GM12878 (cell line): ENCODE data around the gene C17orf107. TPM values are rescaled to one million over a fixed set of nuclear protein-coding genes. Genes with fewer than 3 reads are reported as not detected.
A peak's percentile ranks its signal among the peaks of the same experiment; 100 is the strongest.

ENCODE experiments used
- ATAC-seq: fragments of 200-7000 bp; cut with Tn5 transposase; 3 replicates; pipeline ENCODE4 v1.9.1; 2020; ENCODE audit warnings: mild to moderate bottlenecking, moderate library complexity
- BruUV-seq: library from RNA; stranded (reverse); fragments of 400-500 nt; replicated peaks from 2 replicates; lab custom pipeline; 2021; lab: Mats Ljungman, UMichigan
- CTCF ChIA-PET: fragments of 300-600 bp; sonication (Branson Sonifier 250); formaldehyde crosslinking; extraction: SDS; loops from one replicate; lab custom pipeline; 2021; ENCODE audit warnings: inconsistent platforms; lab: Yijun Ruan, JAX
- POLR2A ChIA-PET: fragments of 350-600 bp; formaldehyde crosslinking; extraction: SDS; loops from one replicate; lab custom pipeline; 2021; ENCODE audit warnings: inconsistent platforms; lab: Charles Lee
- RAD21 ChIA-PET: fragments of 300-600 bp; sonication (Branson Sonifier 250); formaldehyde crosslinking; loops from one replicate; lab custom pipeline; 2023; ENCODE audit warnings: antibody characterized with exemption; ENCODE audit not compliant: unreplicated experiment; lab: Charles Lee
- SMC1A ChIA-PET: fragments of 300-600 bp; sonication (Branson Sonifier 250); formaldehyde crosslinking; loops from one replicate; lab custom pipeline; 2023; ENCODE audit not compliant: unreplicated experiment, uncharacterized antibody; lab: Charles Lee
- DNase-seq: peaks from one replicate; pipeline ENCODE4 v3.0.0-alpha.2; 2011; ENCODE audit warnings: low read depth, low spot score
- FAIRE-seq: peaks from 3 replicates; lab custom pipeline; 2011; peaks lifted over from hg19 to GRCh38; lab: Jason Lieb, UNC
- H2AFZ ChIP-seq: 2 replicates; pipeline ENCODE4 v1.6.0; 2011; ENCODE audit warnings: low read depth, low read length, control low read depth; ENCODE audit not compliant: control insufficient read depth
- H3K27ac ChIP-seq: 2 replicates; pipeline ENCODE4 v1.5.1; 2011; ENCODE audit warnings: control low read depth; ENCODE audit not compliant: control insufficient read depth, insufficient read depth
- H3K27me3 ChIP-seq, 2 experiments: replicated peaks in 1 of 2; 2 replicates each; pipeline versions ENCODE4 v1.6.0 to v1.6.1; 2011; ENCODE audit warnings: low read length in 1 of 2; ENCODE audit not compliant: control insufficient read depth in 2 of 2, insufficient read depth in 2 of 2
- H3K36me3 ChIP-seq, 2 experiments: 2 replicates each; pipeline ENCODE4 v1.5.1; 2011; ENCODE audit warnings: low read length in 1 of 2; ENCODE audit not compliant: control insufficient read depth in 2 of 2, insufficient read depth in 2 of 2
- H3K4me1 ChIP-seq: 2 replicates; pipeline ENCODE4 v1.6.1; 2011; ENCODE audit warnings: mild to moderate bottlenecking, low read length, moderate library complexity, mixed read lengths; ENCODE audit not compliant: control insufficient read depth, insufficient read depth
- H3K4me2 ChIP-seq: 2 replicates; pipeline ENCODE4 v1.6.0; 2011; ENCODE audit warnings: control low read depth; ENCODE audit not compliant: control insufficient read depth, insufficient read depth
- H3K4me3 ChIP-seq: fragments of 200-600 bp; sonication (generic); 2 replicates; pipeline ENCODE4 v1.5.1; 2016
- H3K79me2 ChIP-seq: 2 replicates; pipeline ENCODE4 v1.6.0; 2011; ENCODE audit warnings: low read length; ENCODE audit not compliant: control insufficient read depth, insufficient read depth
- H3K9ac ChIP-seq: 2 replicates; pipeline ENCODE4 v1.8.0; 2011; ENCODE audit warnings: low read length, control low read depth, mixed read lengths; ENCODE audit not compliant: control insufficient read depth, insufficient read depth
- H3K9me3 ChIP-seq: replicated peaks from 3 replicates; pipeline ENCODE4 v1.5.1; 2011; ENCODE audit warnings: mild to moderate bottlenecking, low read length; ENCODE audit not compliant: control insufficient read depth, insufficient read depth
- H4K20me1 ChIP-seq: 2 replicates; pipeline ENCODE4 v1.6.0; 2011; ENCODE audit not compliant: control insufficient read depth, insufficient read depth
- ATF7 ChIP-seq: fragments of 450-650 bp; IDR thresholded peaks from 2 replicates; pipeline ENCODE4 v1.6.1; 2016; ENCODE audit warnings: low read depth, mild to moderate bottlenecking
- BCL11A ChIP-seq: IDR thresholded peaks from 2 replicates; pipeline ENCODE4 v1.6.1; 2011; ENCODE audit warnings: low read depth, low read length
- CHD4 ChIP-seq: fragments of 200-600 bp; sonication (generic); IDR thresholded peaks from 2 replicates; pipeline ENCODE4 v1.6.1; 2016; ENCODE audit warnings: mild to moderate bottlenecking
- EED ChIP-seq: sonication (generic); IDR thresholded peaks from 2 replicates; pipeline ENCODE4 v1.6.1; 2016; ENCODE audit warnings: antibody characterized with exemption, low read depth
- HDAC6 ChIP-seq: fragments of 200-600 bp; sonication (generic); IDR thresholded peaks from one replicate; pipeline ENCODE4 v1.8.0; 2017; ENCODE audit warnings: antibody characterized with exemption; ENCODE audit not compliant: unreplicated experiment
- HDGF ChIP-seq: fragments of 450-650 bp; IDR thresholded peaks from 2 replicates; pipeline ENCODE4 v1.6.1; 2016; ENCODE audit warnings: antibody characterized with exemption
- MEF2A ChIP-seq: IDR thresholded peaks from 2 replicates; pipeline ENCODE4 v1.6.1; 2011; ENCODE audit warnings: low read depth, mild to moderate bottlenecking, low read length, moderate library complexity; ENCODE audit not compliant: insufficient read depth
- NFXL1 ChIP-seq: fragments of 450-650 bp; IDR thresholded peaks from 2 replicates; pipeline ENCODE4 v1.6.1; 2017; ENCODE audit warnings: antibody characterized with exemption, mild to moderate bottlenecking, borderline replicate concordance
- NFYA ChIP-seq: IDR thresholded peaks from 2 replicates; pipeline ENCODE4 v1.6.1; 2011; ENCODE audit warnings: low read depth, mild to moderate bottlenecking, low read length, improper control_type of control experiment, borderline replicate concordance
- NRF1 ChIP-seq: conservative IDR thresholded peaks from 2 replicates; pipeline ENCODE4 v1.6.1; 2011; ENCODE audit warnings: mild to moderate bottlenecking, low read depth, low read length, improper control_type of control experiment
- POLR2AphosphoS5 ChIP-seq: IDR thresholded peaks from 2 replicates; pipeline ENCODE4 v1.6.1; 2011; ENCODE audit warnings: mild to moderate bottlenecking, low read length, inconsistent platforms
- RAD51 ChIP-seq: fragments of 450-650 bp; IDR thresholded peaks from 2 replicates; pipeline ENCODE4 v1.6.1; 2016; ENCODE audit warnings: moderate library complexity, mild to moderate bottlenecking, inconsistent platforms
- SIX5 ChIP-seq: IDR thresholded peaks from 2 replicates; pipeline ENCODE4 v1.6.1; 2011; ENCODE audit warnings: mild to moderate bottlenecking, low read depth, low read length, moderate library complexity; ENCODE audit not compliant: severe bottlenecking
- TCF12 ChIP-seq: IDR thresholded peaks from 2 replicates; pipeline ENCODE4 v1.6.1; 2011; ENCODE audit warnings: low read depth, mild to moderate bottlenecking, low read length
- WGBS: methylation state at CpG from one replicate; pipeline ENCODE4 v1.1.6; 2016; ENCODE audit warnings: low lambda C conversion rate; ENCODE audit not compliant: insufficient replicate concordance, insufficient coverage; ENCODE audit errors: missing lambda C conversion rate; 5-methylcytosine and 5-hydroxymethylcytosine counted together
- in situ Hi-C: fragments of 300-500 bp; cut with MboI; formaldehyde crosslinking; loops from 9 replicates; pipeline ENCODE4 v1.14.3; 2018; ENCODE audit warnings: mixed read lengths
- intact Hi-C: fragments of 100-400 bp; cut with micrococcal nuclease; formaldehyde crosslinking; loops from one replicate; pipeline ENCODE4 v1.14.2; 2022; ENCODE audit not compliant: unreplicated experiment
- polyA plus RNA-seq, 11 experiments: library from polyadenylated mRNA; depleted of rRNA in 4 of 11; unstranded in 6 of 11; stranded (reverse) in 5 of 11; fragments of >200 nt; fragmentation: Nextera tagmentation in 4 of 11; fragmentation: Illumina TruSeq in 1 of 11; extraction: Ambion mirVana in 4 of 11; extraction: Trizol in 1 of 11; gene quantifications; 1 replicate in 1 of 11; 2 replicates in 10 of 11; pipeline versions ENCODE4 v1.2.1 to v1.2.3, GENCODE V29; 2011 to 2016; ENCODE audit warnings: inconsistent platforms in 2 of 11, missing spikeins in 2 of 11, low read depth in 1 of 11
- total RNA-seq, 4 experiments: library from RNA; depleted of rRNA in 3 of 4; stranded (reverse); fragments of >200 nt in 3 of 4; fragmentation: Illumina TruSeq in 1 of 4; extraction: Trizol in 1 of 4; gene quantifications; 2 replicates each; pipeline versions ENCODE4 v1.2.1 to v1.2.3, GENCODE V29; 2013 to 2021
- TF ChIP-seq, protein P1 (sequence below): fragments of 450-650 bp; IDR thresholded peaks from 2 replicates; pipeline ENCODE4 v1.6.1; 2018; ENCODE audit warnings: mild to moderate bottlenecking, low read depth, moderate library complexity; ENCODE audit not compliant: partially characterized antibody
- TF ChIP-seq, protein P2 (sequence below): IDR thresholded peaks from 2 replicates; pipeline ENCODE4 v1.6.1; 2012; ENCODE audit warnings: low read length, inconsistent platforms
- TF ChIP-seq, protein P3 (sequence below): fragments of 450-650 bp; formaldehyde crosslinking; IDR thresholded peaks from 2 replicates; pipeline ENCODE4 v1.4.0; 2022; ENCODE audit warnings: mild to moderate bottlenecking, moderate library complexity

The C17orf107 gene
- total and polyA plus RNA-seq, 10 of the 15 experiments (the other 5 are each of a cell fraction or from before 2014, with no cell fraction given), result 0.05 to 0.46 (median 0.11) TPM; not detected in 3

DNA sequence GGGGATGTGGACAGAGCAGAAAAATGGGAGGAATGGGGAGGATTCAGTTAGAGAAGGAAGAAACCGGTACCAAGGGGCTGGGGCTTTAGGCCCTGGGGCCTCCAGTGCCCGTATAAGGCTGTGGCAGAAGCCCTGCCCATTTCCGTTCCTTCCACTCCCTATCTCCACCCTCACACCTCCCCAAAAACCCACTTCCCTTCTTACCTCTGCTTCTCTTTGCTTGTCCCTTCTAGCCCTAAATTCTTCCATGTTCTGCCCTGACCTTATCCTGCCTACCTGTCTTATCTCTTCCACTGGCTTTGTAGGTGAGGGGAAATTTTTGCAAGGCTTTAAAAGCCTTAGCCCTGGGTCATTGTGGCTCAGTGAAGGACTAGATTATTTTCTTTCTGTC is 44.8 kb downstream of the C17orf107 start:
- H3K79me2 ChIP-seq, result peaks cover 87% of the 10 kb centered on the region
- H3K9ac ChIP-seq, result peak overlapping the region; percentile 100
- no peak for FAIRE-seq
- H3K9me3 ChIP-seq, result no peaks in the 10 kb centered on the region
- intact Hi-C loops, result loop anchor here (5.0 kb wide), 1 partner anchor 293 kb away; no protein-coding TSS in a partner anchor
- ChIA-PET SMC1A (interaction anchor here (7.1 kb wide), 1 partner anchor 23 kb away, joined by 50 read pairs; the partner anchor contains the start of gene SPAG7), POLR2A (interaction anchor here (17.5 kb wide), 1 partner anchor 21 kb away, joined by 272 read pairs; the partner anchor contains the start of gene SPAG7), CTCF (interaction anchor here (0.6 kb wide), 1 partner anchor 23 kb away, joined by 3 read pairs; the partner anchor contains the start of gene SPAG7), RAD21 (interaction anchor here (9.8 kb wide), 1 partner anchor 21 kb away, joined by 73 read pairs; the partner anchor contains the start of gene SPAG7)
- peak; percentile 42 for ATAC-seq
- in situ Hi-C loops, result no loop called here
- peak overlapping the region; percentile 100 for H3K27ac ChIP-seq
- peak overlapping the region; percentile 96 for H3K4me3 ChIP-seq
- no peak overlapping the region for H2AFZ ChIP-seq
- H3K27me3 ChIP-seq, result no peaks in the 10 kb centered on the region
- peaks cover 20 to 22% of the 10 kb centered on the region in 2 experiments for H3K36me3 ChIP-seq
- H3K4me1 ChIP-seq, result peaks cover 36% of the 10 kb centered on the region
- peak overlapping the region; percentile 55 for H3K4me2 ChIP-seq
- BruUV-seq, result no TSS peak
- DNase-seq, result no peak
- WGBS, result 0% methylated on average over 3 of the region's 3 CpGs
- H4K20me1 ChIP-seq, result peaks cover 5% of the 10 kb centered on the region
- TF ChIP-seq BCL11A (no peak; the same call in 1 of the 2 replicates), RAD51 (no peak), MEF2A (no peak), HDGF (peak; percentile 42; the same call in 1 of the 2 replicates), CHD4 (no peak), EED (0 out of 2 replicates have a peak, but pooled peaks have one; percentile 30), NRF1 (no peak), NFXL1 (no peak), NFYA (no peak), POLR2AphosphoS5 (no peak; the same call in 1 of the 2 replicates), ATF7 (no peak), TCF12 (0 out of 2 replicates have a peak, but pooled peaks have one; percentile 16), HDAC6 (no peak), SIX5 (no peak)
- TF ChIP-seq, protein P1, sequence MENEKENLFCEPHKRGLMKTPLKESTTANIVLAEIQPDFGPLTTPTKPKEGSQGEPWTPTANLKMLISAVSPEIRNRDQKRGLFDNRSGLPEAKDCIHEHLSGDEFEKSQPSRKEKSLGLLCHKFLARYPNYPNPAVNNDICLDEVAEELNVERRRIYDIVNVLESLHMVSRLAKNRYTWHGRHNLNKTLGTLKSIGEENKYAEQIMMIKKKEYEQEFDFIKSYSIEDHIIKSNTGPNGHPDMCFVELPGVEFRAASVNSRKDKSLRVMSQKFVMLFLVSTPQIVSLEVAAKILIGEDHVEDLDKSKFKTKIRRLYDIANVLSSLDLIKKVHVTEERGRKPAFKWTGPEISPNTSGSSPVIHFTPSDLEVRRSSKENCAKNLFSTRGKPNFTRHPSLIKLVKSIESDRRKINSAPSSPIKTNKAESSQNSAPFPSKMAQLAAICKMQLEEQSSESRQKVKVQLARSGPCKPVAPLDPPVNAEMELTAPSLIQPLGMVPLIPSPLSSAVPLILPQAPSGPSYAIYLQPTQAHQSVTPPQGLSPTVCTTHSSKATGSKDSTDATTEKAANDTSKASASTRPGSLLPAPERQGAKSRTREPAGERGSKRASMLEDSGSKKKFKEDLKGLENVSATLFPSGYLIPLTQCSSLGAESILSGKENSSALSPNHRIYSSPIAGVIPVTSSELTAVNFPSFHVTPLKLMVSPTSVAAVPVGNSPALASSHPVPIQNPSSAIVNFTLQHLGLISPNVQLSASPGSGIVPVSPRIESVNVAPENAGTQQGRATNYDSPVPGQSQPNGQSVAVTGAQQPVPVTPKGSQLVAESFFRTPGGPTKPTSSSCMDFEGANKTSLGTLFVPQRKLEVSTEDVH, result peak; percentile 54
- TF ChIP-seq, protein P2, sequence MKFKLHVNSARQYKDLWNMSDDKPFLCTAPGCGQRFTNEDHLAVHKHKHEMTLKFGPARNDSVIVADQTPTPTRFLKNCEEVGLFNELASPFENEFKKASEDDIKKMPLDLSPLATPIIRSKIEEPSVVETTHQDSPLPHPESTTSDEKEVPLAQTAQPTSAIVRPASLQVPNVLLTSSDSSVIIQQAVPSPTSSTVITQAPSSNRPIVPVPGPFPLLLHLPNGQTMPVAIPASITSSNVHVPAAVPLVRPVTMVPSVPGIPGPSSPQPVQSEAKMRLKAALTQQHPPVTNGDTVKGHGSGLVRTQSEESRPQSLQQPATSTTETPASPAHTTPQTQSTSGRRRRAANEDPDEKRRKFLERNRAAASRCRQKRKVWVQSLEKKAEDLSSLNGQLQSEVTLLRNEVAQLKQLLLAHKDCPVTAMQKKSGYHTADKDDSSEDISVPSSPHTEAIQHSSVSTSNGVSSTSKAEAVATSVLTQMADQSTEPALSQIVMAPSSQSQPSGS, result no peak
- TF ChIP-seq, protein P3, sequence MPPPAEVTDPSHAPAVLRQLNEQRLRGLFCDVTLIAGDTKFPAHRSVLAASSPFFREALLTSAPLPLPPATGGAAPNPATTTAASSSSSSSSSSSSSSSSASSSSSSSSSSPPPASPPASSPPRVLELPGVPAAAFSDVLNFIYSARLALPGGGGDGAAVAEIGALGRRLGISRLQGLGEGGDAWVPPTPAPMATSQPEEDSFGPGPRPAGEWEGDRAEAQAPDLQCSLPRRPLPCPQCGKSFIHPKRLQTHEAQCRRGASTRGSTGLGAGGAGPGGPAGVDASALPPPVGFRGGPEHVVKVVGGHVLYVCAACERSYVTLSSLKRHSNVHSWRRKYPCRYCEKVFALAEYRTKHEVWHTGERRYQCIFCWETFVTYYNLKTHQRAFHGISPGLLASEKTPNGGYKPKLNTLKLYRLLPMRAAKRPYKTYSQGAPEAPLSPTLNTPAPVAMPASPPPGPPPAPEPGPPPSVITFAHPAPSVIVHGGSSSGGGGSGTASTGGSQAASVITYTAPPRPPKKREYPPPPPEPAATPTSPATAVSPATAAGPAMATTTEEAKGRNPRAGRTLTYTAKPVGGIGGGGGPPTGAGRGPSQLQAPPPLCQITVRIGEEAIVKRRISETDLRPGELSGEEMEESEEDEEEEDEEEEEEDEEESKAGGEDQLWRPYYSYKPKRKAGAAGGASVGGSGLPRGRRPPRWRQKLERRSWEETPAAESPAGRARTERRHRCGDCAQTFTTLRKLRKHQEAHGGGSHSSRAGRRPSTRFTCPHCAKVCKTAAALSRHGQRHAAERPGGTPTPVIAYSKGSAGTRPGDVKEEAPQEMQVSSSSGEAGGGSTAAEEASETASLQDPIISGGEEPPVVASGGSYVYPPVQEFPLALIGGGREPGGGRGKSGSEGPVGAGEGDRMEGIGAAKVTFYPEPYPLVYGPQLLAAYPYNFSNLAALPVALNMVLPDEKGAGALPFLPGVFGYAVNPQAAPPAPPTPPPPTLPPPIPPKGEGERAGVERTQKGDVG, result 0 out of 2 replicates have a peak, but pooled peaks have one; percentile 62
